NT2/D1 (cell line): ENCODE data around the gene ANGPTL2.

Source experiments
- SUZ12 ChIP-seq: IDR thresholded peaks from 2 replicates; pipeline ENCODE4 v1.6.1; 2011; ENCODE audit not compliant: insufficient read length, insufficient read depth; ENCODE audit errors: extremely low read depth
- YY1 ChIP-seq: IDR thresholded peaks from 2 replicates; pipeline ENCODE4 v1.6.1; 2011; ENCODE audit not compliant: insufficient read length, insufficient read depth
- ZNF274 ChIP-seq: IDR thresholded peaks from 2 replicates; pipeline ENCODE4 v1.6.1; 2011; ENCODE audit warnings: mild to moderate bottlenecking, low read depth, low read length

GRCh38 chr9:127053960-127054359 is 68.5 kb downstream of the ANGPTL2 start:
- no peak for TF ChIP-seq SUZ12
- no peak for TF ChIP-seq ZNF274
- no peak for TF ChIP-seq YY1
